Measurements from ENCODE around the gene ANKRD16.
A peak's percentile ranks its signal among the peaks of the same experiment; 100 is the strongest.

Gene ANKRD16

GRCh38 chr10:5900247-5900646 is 10.6 kb upstream of the ANKRD16 start:
- WGBS, 2 donors (ENCODE audit: extremely low coverage in 2 of 2, insufficient read length in 2 of 2, insufficient replicate concordance in 1 of 2), result no CpG with 5 or more reads among the region's 13 CpGs
- Histone ChIP-seq H3K14ac (ENCODE audit: low read length) (no peak overlapping the region), H2BK15ac (ENCODE audit: low read length) (no peak overlapping the region), H4K8ac (ENCODE audit: low read depth, low read length) (no peak overlapping the region), H3K4me2 (ENCODE audit: insufficient read depth, low read length, poor library complexity, severe bottlenecking) (no peak overlapping the region), H3K9ac (ENCODE audit: low read depth, low read length, poor library complexity) (peak overlapping the region; percentile 33), H3K9me3 (replicated peaks in 1 of 2; ENCODE audit: control insufficient read depth in 2 of 2, insufficient read depth in 1 of 2, low read depth in 1 of 2, low read length in 2 of 2) (peaks cover 2 to 13% of the 10 kb centered on the region in 2 donors), H3K4me1 (ENCODE audit: control insufficient read depth in 2 of 2, insufficient read depth in 1 of 2, low read depth in 1 of 2, low read length in 2 of 2) (peaks cover 0 to 5% of the 10 kb centered on the region in 2 donors), H3K4me3 (ENCODE audit: low read length in 2 of 2) (no peak overlapping the region), H3K27ac (replicated peaks; ENCODE audit: low read length) (no peak overlapping the region), H3K23ac (ENCODE audit: low read depth, low read length, poor library complexity) (no peak overlapping the region), H2AK5ac (ENCODE audit: low read depth, low read length) (no peak overlapping the region), H2AFZ (ENCODE audit: low read length) (no peak overlapping the region), H3K18ac (ENCODE audit: low read length) (peak overlapping the region; percentile 15), H2BK120ac (ENCODE audit: low read depth, low read length) (no peak overlapping the region), H3K79me1 (ENCODE audit: low read depth, low read length) (peaks cover 5% of the 10 kb centered on the region), H3K4ac (ENCODE audit: low read length) (no peak overlapping the region), H4K91ac (ENCODE audit: low read depth, low read length, poor library complexity) (no peak overlapping the region), H2BK12ac (ENCODE audit: low read length) (no peak overlapping the region), H3K27me3 (ENCODE audit: control insufficient read depth in 3 of 3, insufficient read depth in 3 of 3, low read depth in 1 of 3, low read length in 3 of 3) (no peaks in the 10 kb centered on the region), H3K36me3 (replicated peaks in 1 of 2; ENCODE audit: control insufficient read depth in 2 of 2, insufficient read depth in 2 of 2, low read length in 2 of 2) (peaks cover 7 to 44% of the 10 kb centered on the region in 2 donors), H2BK5ac (ENCODE audit: low read length) (no peak overlapping the region)
- DNase-seq (ENCODE audit: low spot score), result no peak

- Histone ChIP-seq H3K27me3 (ENCODE audit: control insufficient read depth in 3 of 3, insufficient read depth in 3 of 3, low read depth in 1 of 3, low read length in 3 of 3) (no peaks in the 10 kb centered on the region), H4K8ac (ENCODE audit: low read depth, low read length) (no peak overlapping the region), H2BK15ac (ENCODE audit: low read length) (no peak overlapping the region), H3K9me3 (replicated peaks in 1 of 2; ENCODE audit: control insufficient read depth in 2 of 2, insufficient read depth in 1 of 2, low read depth in 1 of 2, low read length in 2 of 2) (peaks cover 2 to 13% of the 10 kb centered on the region in 2 donors), H3K4me1 (ENCODE audit: control insufficient read depth in 2 of 2, insufficient read depth in 1 of 2, low read depth in 1 of 2, low read length in 2 of 2) (peaks cover 0 to 5% of the 10 kb centered on the region in 2 donors), H2AK5ac (ENCODE audit: low read depth, low read length) (no peak overlapping the region), H3K79me1 (ENCODE audit: low read depth, low read length) (peaks cover 7% of the 10 kb centered on the region), H3K4me3 (ENCODE audit: low read length in 2 of 2) (no peak overlapping the region), H3K27ac (replicated peaks; ENCODE audit: low read length) (no peak overlapping the region), H2BK120ac (ENCODE audit: low read depth, low read length) (no peak overlapping the region), H3K9ac (ENCODE audit: low read depth, low read length, poor library complexity) (no peak overlapping the region), H3K14ac (ENCODE audit: low read length) (no peak overlapping the region), H2BK5ac (ENCODE audit: low read length) (no peak overlapping the region), H3K23ac (ENCODE audit: low read depth, low read length, poor library complexity) (no peak overlapping the region), H3K4ac (ENCODE audit: low read length) (no peak overlapping the region), H3K36me3 (replicated peaks in 1 of 2; ENCODE audit: control insufficient read depth in 2 of 2, insufficient read depth in 2 of 2, low read length in 2 of 2) (peaks cover 17 to 59% of the 10 kb centered on the region in 2 donors), H4K91ac (ENCODE audit: low read depth, low read length, poor library complexity) (no peak overlapping the region), H2AFZ (ENCODE audit: low read length) (no peak overlapping the region), H2BK12ac (ENCODE audit: low read length) (no peak overlapping the region), H3K18ac (ENCODE audit: low read length) (no peak overlapping the region), H3K4me2 (ENCODE audit: insufficient read depth, low read length, poor library complexity, severe bottlenecking) (no peak overlapping the region)
- no CpG with 5 or more reads among the region's 7 CpGs for WGBS, 2 donors (ENCODE audit: extremely low coverage in 2 of 2, insufficient read length in 2 of 2, insufficient replicate concordance in 1 of 2)
- DNase-seq (ENCODE audit: low spot score), result no peak
Measured at GRCh38 chr10:5898163-5898562, 8.5 kb upstream of the ANKRD16 start.

- Histone ChIP-seq H3K4ac (ENCODE audit: low read length) (no peak overlapping the region), H3K27ac (replicated peaks; ENCODE audit: low read length) (no peak overlapping the region), H3K4me1 (ENCODE audit: control insufficient read depth in 2 of 2, insufficient read depth in 1 of 2, low read depth in 1 of 2, low read length in 2 of 2) (peaks cover 0 to 5% of the 10 kb centered on the region in 2 donors), H2BK12ac (ENCODE audit: low read length) (no peak overlapping the region), H2BK15ac (ENCODE audit: low read length) (no peak overlapping the region), H2BK120ac (ENCODE audit: low read depth, low read length) (no peak overlapping the region), H3K23ac (ENCODE audit: low read depth, low read length, poor library complexity) (no peak overlapping the region), H2AFZ (ENCODE audit: low read length) (no peak overlapping the region), H2AK5ac (ENCODE audit: low read depth, low read length) (no peak overlapping the region), H3K9ac (ENCODE audit: low read depth, low read length, poor library complexity) (no peak overlapping the region), H3K4me3 (ENCODE audit: low read length in 2 of 2) (no peak overlapping the region), H3K14ac (ENCODE audit: low read length) (no peak overlapping the region), H4K91ac (ENCODE audit: low read depth, low read length, poor library complexity) (no peak overlapping the region), H3K18ac (ENCODE audit: low read length) (no peak overlapping the region), H3K4me2 (ENCODE audit: insufficient read depth, low read length, poor library complexity, severe bottlenecking) (no peak overlapping the region), H3K79me1 (ENCODE audit: low read depth, low read length) (peaks cover 7% of the 10 kb centered on the region), H3K9me3 (replicated peaks in 1 of 2; ENCODE audit: control insufficient read depth in 2 of 2, insufficient read depth in 1 of 2, low read depth in 1 of 2, low read length in 2 of 2) (peaks cover 2 to 13% of the 10 kb centered on the region in 2 donors), H4K8ac (ENCODE audit: low read depth, low read length) (no peak overlapping the region), H3K27me3 (ENCODE audit: control insufficient read depth in 3 of 3, insufficient read depth in 3 of 3, low read depth in 1 of 3, low read length in 3 of 3) (no peaks in the 10 kb centered on the region), H3K36me3 (replicated peaks in 1 of 2; ENCODE audit: control insufficient read depth in 2 of 2, insufficient read depth in 2 of 2, low read length in 2 of 2) (peaks cover 17 to 60% of the 10 kb centered on the region in 2 donors), H2BK5ac (ENCODE audit: low read length) (no peak overlapping the region)
- no CpG with 5 or more reads among the region's 8 CpGs for WGBS, 2 donors (ENCODE audit: extremely low coverage in 2 of 2, insufficient read length in 2 of 2, insufficient replicate concordance in 1 of 2)
- no peak for DNase-seq (ENCODE audit: low spot score)
Measured at GRCh38 chr10:5897504-5897903, 7.8 kb upstream of the ANKRD16 start.

- Histone ChIP-seq H3K4ac (ENCODE audit: low read length) (no peak overlapping the region), H3K9me3 (replicated peaks in 1 of 2; ENCODE audit: control insufficient read depth in 2 of 2, insufficient read depth in 1 of 2, low read depth in 1 of 2, low read length in 2 of 2) (peaks cover 2 to 13% of the 10 kb centered on the region in 2 donors), H2BK12ac (ENCODE audit: low read length) (no peak overlapping the region), H3K4me2 (ENCODE audit: insufficient read depth, low read length, poor library complexity, severe bottlenecking) (no peak overlapping the region), H3K27me3 (ENCODE audit: control insufficient read depth in 3 of 3, insufficient read depth in 3 of 3, low read depth in 1 of 3, low read length in 3 of 3) (no peaks in the 10 kb centered on the region), H3K4me1 (ENCODE audit: control insufficient read depth in 2 of 2, insufficient read depth in 1 of 2, low read depth in 1 of 2, low read length in 2 of 2) (peaks cover 0 to 5% of the 10 kb centered on the region in 2 donors), H3K23ac (ENCODE audit: low read depth, low read length, poor library complexity) (no peak overlapping the region), H3K27ac (replicated peaks; ENCODE audit: low read length) (no peak overlapping the region), H3K36me3 (replicated peaks in 1 of 2; ENCODE audit: control insufficient read depth in 2 of 2, insufficient read depth in 2 of 2, low read length in 2 of 2) (peaks cover 17 to 64% of the 10 kb centered on the region in 2 donors), H4K91ac (ENCODE audit: low read depth, low read length, poor library complexity) (no peak overlapping the region), H2BK15ac (ENCODE audit: low read length) (no peak overlapping the region), H2AFZ (ENCODE audit: low read length) (no peak overlapping the region), H3K4me3 (ENCODE audit: low read length in 2 of 2) (no peak overlapping the region), H3K18ac (ENCODE audit: low read length) (no peak overlapping the region), H3K9ac (ENCODE audit: low read depth, low read length, poor library complexity) (no peak overlapping the region), H2BK120ac (ENCODE audit: low read depth, low read length) (no peak overlapping the region), H4K8ac (ENCODE audit: low read depth, low read length) (no peak overlapping the region), H2BK5ac (ENCODE audit: low read length) (no peak overlapping the region), H3K14ac (ENCODE audit: low read length) (no peak overlapping the region), H2AK5ac (ENCODE audit: low read depth, low read length) (no peak overlapping the region), H3K79me1 (ENCODE audit: low read depth, low read length) (peaks cover 7% of the 10 kb centered on the region)
- no CpG with 5 or more reads among the region's 4 CpGs for WGBS, 2 donors (ENCODE audit: extremely low coverage in 2 of 2, insufficient read length in 2 of 2, insufficient replicate concordance in 1 of 2)
- DNase-seq (ENCODE audit: low spot score), result no peak
Measured at GRCh38 chr10:5897053-5897340, 7.3 kb upstream of the ANKRD16 start.
